GM10266 (cell line): ENCODE data around the gene ENTPD5.

Experiments
- DNase-seq: peaks from one replicate; pipeline ENCODE4 v3.0.0; 2012; ENCODE audit errors: extremely low spot score
- CTCF ChIP-seq: IDR thresholded peaks from 2 replicates; pipeline ENCODE4 v1.5.1; 2012; ENCODE audit warnings: mild to moderate bottlenecking, low read depth; ENCODE audit not compliant: control insufficient read depth, insufficient read depth; ENCODE audit errors: missing control alignments

The ENTPD5 gene

GRCh38 chr14:73977896-73978295 is 41.2 kb downstream of the ENTPD5 start:
- TF ChIP-seq CTCF = no peak
- DNase-seq = no peak

DNA sequence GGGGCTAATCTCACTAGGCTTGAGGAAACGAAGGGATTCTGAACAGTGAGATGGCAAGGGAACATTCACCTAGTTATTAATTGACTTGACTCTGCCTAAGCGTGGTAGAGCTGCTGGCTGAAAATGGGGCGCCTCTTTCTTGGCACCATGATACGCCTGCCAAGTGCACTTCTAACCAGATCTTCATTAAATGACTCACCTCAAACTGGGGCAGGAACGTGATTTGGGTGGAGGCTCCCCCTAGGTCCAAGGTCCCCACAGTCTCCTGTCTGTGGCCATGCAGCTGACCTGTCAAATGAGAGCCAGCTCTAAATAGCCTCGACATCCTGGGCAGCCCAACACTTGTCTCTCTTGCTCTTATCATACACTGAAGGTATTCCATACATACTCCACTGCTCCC is 43.0 kb downstream of the ENTPD5 start:
- no peak for DNase-seq
- TF ChIP-seq CTCF = no peak

DNA sequence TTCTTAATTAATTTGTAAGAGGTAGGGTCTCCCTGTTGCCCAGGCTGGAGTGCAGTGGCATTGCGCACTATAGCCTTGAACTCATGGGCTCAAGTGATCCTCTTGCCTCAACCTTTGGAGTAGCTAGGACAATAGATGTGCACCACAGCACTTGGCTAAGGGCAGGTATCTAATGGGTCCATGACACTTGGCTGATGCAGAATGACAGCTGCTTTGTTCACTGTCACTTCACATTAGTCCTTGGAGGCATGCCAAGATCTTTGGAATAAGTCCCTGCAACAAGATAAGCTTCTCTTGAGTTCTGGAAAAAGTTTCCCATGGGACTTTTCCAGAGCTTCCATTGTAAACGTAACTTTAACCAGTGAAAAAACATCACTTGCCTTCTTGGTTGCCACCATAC is 45.6 kb downstream of the ENTPD5 start:
- no peak for TF ChIP-seq CTCF
- no peak for DNase-seq

DNA sequence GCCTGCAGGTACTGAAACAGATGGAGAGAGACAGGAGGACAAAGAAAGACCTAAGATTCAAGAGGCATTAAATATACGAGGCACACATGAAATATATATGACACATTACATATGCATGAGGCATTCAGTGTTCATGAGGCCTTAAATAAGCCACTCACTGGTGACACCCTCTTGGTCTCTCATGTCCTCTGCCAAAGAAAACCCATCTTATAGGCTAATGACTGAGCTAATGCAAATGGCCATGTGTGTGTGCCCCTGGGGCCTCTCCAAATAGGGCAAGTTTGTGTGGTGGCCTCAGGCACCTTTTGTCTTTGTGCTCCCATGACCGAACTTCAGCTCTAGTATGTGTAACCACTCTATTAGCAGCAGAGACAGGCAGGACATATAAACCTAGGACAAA is 50.2 kb downstream of the ENTPD5 start:
- DNase-seq = no peak
- TF ChIP-seq CTCF = no peak

GRCh38 chr14:73965216-73965615 is 53.9 kb downstream of the ENTPD5 start:
- no peak for DNase-seq
- TF ChIP-seq CTCF = no peak

GRCh38 chr14:73961192-73961591 is 57.9 kb downstream of the ENTPD5 start:
- TF ChIP-seq CTCF = no peak
- DNase-seq = no peak

DNA sequence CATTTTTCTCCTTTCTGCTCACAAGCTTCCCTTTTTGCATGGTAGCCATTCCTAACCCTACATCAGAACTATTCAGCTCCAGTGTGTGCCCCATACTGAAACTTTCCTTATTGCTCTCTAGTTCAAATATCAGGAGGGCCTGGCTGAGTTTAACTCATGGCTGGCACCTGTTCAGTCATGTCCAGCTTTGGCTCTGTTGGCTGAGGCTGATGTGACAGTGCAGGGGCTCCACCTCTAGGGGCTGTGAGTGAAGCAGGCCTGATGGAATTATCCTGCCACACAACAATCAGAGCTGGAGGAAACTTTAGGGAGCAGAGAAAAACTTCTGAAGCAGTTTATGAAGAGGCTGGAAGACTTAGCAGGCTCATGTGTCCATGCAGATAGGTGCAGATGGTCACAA is 60.5 kb downstream of the ENTPD5 start:
- TF ChIP-seq CTCF = no peak
- DNase-seq = no peak
